Fibroblast of skin of left biceps (primary cell): ENCODE results near the gene CACNA1H.
"Not testable (repeated sequence)": the region's sequence is repeated elsewhere in the genome, so short reads cannot be mapped to it uniquely, and the experiment has no call there.

Experiments
- DNase-seq, 2 experiments: peaks; one replicate each; pipeline ENCODE4 v3.0.0-alpha.2; 2013; ENCODE audit warnings: low read depth in 2 of 2

Gene CACNA1H

DNA sequence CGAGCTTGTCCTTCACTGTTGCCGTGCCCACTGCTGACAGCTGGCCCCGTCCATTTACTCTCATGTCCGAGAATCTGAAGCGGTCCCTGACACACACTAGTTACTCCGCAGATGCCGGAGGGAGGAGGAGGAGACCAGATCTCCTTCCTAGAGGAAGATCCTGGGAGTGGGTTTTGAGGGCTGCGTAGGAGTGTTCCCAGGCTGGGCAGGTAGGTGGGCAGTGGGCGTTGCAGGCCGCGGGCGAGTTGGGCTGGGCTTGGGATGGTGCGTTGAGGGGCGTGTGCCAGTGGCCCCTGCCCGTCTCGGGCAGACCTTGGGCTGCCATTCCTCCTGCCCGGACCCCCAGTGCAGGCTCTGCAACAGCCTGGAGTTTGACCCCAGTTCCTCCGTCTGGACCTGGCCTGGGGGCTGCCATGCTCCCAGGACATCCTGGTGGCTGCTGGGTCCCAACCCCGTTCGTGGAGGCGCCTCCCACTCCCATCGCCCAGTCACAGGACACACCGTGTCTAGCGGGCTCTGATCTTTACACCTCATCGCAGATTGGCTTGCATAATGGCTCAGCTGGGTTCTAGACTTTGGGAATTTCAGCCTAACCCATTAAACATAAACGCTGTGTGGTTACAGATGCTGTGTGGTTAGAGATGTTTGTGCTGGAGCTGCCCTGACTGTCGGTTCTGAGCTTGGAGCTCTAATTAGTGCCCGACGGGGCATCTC is 22.8 kb downstream of the CACNA1H start:
- DNase-seq, result no peak

DNA sequence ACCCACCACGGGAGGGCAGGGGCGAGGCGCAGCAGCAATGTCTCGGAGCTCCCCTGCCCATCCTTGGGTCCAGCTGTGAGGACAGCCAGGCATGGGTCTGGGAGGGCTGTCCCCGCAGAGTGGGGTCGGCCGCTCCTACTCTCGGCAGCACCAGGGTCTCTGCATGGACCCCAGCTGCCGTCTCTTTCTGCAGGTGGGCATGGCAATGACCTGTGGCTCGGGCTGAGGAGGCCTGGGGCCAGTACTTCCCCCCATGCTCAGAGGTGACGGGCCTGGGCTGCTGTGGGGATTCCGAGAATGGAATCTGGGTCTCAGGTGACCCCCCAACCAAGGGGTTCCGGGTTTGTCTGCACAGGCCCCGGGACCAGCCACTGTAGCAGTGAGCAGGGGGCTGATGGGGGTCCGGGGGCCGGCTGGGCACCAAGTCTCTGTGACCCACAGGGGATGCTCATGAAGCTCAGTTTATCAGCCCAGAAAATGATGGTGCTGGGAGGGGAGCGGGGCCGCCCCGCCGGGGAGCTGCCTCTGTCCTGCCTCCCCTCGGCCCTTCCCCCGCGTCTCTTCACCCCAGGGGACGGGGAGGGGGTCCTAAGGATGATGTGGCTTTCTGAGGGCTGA is 23.5 kb downstream of the CACNA1H start:
- DNase-seq, result no peak

DNA sequence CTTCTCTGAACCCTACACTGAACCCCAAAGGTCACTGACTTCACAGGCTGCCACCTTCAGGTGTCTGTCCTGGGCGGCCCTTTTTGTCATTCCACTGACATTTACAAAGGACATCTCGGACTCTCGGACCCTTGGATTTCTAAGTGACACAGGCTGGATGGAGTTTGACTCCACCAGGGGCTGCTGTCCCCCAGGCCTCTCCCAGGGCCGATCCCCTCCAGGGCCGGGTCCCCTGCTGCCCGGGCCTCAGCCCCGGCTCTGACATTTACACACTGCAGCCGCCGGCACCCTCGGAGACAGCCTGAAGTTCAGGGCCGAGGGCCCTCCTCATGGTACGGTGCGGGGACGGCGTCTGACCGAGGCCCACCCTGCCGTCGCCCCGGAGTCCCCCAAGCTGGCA is 24.1 kb downstream of the CACNA1H start:
- DNase-seq, result no peak

DNA sequence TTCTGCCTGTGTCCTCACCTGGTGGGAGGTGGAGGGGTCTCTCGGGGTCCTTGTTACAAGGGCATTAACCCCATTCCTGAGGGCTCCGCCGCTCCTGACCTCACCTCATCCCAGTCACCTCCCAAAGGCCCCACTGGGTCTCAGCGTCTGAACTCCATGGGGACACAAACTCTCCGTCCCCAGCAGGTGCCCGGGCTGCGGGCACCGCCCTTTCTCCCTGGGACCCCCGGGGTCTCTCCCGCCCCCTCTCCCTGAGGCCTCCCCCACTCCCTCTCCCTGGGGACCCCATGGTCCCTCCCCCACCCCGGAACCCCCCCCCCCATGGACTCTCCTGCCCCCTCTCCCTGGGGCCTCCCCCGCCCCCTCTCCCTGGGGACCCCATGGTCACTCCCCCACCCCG is 24.8 kb downstream of the CACNA1H start:
- DNase-seq, result no peak

DNA sequence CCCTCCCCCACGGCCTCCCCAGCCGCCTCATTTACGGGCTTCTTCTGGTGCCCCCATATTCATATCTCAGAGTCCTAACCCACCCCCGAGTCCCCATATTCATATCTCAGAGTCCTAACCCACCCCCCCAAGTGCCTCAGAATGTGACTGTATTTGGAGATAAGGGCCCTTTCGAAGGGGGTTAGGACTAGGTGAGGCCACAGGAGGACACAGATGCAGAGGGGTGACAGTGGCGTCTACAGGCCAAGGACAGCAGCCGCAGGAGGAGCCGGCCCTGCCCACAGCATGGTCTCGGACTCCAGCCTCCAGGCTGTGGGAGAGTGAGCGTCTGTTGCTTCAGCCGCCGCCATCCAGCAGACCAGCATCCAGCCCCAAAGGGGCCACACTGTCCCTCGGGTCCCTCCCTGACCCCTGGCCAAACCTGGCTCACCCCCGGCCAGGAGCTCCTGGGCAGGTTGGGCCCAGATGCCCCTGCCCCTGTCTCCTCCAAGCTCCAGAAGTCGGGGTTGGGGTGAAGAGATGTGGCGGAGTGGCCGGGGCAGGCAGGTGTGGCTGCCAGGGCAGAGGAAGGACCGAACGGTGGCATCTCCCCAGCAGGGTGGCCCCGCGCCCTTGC is 25.5 kb downstream of the CACNA1H start:
- no peak for DNase-seq

DNA sequence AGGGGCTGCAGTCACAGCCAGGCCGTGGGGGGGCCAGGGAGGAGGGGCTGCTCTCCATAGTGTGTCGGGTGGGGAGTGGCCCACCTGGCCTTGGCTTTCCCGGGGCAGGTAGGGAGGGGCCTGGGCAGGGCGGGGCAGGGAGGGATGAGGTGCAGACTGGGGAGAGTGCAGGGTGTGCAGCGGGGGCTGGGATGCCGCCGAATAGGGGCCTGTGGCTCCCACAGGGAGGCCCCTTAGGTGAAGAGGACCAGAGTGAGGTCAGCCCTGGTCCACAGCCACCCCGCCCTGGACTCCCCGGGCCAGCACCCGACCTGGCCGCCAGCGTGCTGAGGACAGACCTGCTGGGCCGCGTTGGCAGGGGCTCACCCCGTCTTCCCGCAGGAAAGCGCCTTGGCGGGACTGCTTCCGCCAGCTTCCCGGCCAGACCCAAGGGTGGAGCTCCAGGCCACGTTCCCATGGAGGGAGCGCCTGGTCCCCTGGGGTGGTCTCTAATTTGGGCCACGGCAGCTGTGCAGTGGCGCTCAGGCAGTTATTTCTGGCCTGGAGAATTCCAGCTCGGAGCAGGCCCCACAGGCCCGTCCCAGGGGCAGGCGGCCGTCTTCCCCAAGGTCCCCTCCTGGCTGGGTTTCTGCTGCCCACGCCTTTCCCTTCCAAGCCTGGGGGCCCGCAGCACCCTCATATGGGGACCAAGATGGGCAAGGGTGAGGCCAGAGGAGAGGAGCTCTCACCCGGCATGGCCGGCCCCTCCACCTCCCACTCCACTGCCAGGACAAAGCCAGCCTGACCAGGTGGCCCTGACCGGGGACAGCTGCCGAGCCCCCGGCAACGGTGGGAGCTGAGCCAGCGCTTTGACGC is 27.9 kb downstream of the CACNA1H start:
- DNase-seq, result no peak

DNA sequence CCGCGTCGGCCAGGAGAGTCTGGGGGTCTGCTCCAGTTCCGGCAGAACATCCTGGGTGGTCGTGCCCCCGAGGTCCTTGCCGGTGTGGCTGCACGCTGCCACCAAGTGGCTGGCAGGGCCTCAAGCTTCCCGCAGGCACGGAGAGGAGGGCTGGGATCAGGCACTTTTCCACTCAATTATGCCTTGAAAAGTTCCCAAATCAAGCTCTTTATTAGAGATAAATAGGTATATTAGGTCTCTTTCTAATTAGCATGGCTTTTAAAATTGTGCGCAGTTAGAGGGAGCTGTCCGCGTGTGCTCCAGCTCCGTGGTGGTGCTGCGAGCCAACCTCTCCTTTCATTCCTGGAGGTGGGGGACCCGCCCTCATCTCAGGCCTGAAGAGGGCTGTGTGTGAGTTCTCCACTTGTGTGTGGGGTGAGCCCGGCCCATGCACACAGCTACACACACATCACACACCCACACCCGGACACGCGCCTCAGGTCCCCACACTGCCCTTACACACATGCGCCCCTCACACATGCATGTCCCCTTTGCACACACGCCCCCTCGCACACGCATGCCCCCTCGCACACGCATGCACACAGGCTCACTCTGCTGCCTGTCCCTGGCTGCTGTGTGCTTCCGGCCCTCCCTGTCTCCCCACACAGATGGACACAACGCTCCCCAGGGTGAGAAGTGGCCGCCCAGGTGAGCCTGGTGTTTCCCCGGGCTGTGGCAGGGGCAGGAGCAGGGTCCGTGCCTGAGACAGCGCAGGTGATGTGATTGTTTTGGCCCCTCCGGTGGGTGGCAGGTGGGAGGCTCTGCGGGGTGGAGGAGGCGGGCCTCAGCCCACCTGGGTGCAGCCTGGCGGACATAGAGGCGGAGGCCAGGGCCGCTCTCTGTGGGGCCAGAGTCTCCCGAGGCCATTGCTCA is 28.8 kb downstream of the CACNA1H start:
- DNase-seq, result no peak

DNA sequence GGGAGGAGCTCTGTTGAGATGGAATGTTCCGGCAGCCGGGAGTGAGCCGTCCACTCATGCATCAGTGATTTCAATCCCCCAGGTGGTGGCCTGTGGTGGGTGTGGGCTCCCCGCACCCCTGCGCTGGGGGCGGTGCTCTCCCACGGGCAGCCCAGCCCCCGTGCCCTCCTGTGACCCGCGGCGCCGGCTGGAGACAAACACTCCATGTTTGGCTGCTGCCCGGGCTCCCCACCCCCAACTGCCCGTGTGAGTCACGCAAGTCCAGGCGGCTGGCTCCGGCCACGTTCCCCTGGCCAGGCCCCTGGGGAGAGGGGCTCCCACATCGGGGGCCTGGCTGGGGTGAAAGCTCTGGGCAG is 29.4 kb downstream of the CACNA1H start:
- peak; percentile 15 to 24 for DNase-seq

DNA sequence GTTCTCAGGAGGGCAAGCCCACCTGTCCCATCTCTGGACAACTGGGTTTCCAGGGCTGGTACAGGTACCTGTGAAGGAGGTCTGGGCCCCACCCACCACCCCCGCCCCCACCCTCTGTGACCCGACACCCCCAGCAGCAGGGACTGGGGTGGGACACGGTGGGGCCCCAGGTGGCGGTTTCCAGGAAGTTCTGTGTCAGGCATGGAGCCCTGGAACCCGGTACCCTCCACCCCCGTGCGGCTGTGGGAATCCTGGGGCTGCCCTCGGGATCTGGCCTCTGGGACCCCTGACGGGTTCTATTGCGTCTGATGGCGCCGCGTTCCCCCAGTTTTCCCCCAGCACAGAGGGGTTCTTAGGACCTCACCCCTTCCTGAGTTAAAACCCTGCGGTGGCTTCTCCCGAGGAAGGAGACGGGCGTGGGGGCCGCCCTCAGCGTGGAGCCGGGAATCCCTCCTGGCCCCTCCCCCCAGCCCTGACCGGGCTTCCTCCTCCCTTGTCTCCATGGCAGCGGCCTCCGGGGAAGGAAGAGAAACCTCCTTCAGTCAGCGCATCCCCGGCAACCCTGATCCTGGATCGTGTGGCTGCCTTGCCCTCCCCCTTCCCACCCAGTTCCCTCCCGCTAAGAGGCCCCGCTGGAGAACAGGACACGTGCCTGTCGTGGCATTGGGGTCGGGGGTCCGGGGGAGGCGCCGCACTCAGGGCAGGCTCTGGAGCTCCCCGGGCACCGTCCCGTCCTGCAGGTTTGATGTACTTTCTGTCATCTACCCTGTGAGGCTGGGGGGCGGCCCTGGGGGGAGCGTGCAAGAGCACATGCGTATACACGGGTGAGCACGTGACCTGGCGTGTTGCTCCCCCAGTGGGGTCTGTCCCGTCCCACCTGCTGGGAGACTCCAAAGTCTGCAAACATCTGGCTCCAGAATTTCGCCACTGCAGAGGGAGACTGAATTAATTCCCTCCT is 30.3 kb downstream of the CACNA1H start:
- peak in 1 of 2 experiments; percentile 7 for DNase-seq

DNA sequence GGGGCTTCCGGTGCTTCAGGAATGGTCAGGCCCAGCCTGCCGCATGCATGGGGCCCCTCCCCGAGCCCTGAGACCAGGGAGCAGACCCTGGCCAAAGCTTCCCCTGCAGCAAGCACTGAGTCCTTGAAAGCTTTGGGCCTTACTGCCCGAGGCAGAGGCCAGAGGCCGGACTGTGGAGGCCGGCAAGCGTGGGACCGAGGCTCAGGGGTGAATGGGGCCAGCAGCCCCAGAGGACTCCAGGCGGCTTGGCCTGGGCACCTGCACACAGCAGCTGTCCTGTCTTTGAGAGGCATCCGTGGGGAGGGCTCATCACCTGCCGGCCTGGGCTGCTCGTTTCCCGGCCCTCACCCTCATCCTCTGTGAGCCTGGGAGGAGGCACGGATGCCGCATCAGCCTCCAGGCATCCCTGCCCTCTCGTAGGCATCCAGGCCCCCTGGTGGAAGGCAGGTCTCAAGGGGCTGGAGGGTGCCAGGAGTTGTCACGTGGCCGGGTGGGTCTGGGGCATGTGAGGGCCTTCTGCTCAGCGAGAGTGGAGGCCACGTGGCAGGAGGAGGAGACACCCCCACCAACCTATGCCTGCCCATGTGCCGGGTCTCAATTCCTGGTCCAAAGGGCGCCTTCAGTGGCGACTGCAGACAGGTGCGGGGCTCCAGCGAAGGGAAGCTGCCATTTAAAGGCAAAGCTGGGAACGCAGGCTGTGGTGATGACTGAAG is 31.4 kb downstream of the CACNA1H start:
- DNase-seq, result no peak

DNA sequence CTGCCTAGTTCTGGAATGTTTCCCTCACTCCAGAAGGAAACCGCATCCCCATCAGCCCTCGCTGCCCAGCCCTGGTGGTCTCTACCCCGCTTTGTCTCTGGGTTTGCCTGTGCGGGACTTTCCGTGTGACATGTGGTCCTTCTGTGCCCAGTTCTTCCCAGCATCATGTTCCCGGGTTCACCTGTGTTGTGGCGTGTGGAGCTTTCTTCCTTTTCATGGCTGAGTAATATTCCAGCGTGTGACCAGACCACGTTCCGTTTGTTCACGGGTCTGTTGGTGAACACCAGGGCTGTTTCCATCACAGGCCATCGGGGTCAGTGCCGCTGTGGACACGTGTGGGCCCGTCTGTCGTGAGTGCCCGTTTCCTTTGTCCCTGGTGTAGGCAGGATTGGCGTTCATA is 32.1 kb downstream of the CACNA1H start:
- no peak for DNase-seq

DNA sequence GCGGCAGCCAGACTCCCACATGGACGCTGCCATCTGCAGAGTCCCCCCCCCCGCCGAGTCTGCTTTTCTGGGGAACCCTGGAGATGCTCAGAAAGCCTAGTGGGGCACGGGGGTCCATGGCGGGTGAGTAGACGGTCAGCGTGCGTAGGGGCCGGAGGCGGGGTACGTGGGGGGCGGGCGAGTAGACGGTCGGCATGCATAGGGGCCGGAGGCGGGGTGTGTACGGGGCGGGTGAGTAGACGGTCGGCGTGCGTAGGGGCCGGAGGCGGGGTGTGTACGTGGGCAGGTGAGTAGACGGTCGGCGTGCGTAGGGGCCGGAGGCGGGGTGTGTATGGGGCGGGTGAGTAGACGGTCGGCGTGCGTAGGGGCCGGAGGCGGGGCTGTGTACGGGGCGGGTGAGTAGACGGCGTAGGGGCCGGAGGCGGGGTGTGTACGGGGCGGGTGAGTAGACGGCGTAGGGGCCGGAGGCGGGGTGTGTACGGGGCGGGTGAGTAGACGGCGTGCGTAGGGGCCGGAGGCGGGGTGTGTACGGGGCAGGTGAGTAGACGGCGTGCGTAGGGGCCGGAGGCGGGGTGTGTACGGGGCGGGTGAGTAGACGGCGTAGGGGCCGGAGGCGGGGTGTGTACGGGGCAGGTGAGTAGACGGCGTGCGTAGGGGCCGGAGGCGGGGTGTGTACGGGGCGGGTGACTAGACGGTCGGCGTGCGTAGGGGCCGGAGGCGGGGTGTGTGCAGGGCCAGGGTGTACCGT is 32.7 kb downstream of the CACNA1H start:
- DNase-seq, result not testable (repeated sequence)

DNA sequence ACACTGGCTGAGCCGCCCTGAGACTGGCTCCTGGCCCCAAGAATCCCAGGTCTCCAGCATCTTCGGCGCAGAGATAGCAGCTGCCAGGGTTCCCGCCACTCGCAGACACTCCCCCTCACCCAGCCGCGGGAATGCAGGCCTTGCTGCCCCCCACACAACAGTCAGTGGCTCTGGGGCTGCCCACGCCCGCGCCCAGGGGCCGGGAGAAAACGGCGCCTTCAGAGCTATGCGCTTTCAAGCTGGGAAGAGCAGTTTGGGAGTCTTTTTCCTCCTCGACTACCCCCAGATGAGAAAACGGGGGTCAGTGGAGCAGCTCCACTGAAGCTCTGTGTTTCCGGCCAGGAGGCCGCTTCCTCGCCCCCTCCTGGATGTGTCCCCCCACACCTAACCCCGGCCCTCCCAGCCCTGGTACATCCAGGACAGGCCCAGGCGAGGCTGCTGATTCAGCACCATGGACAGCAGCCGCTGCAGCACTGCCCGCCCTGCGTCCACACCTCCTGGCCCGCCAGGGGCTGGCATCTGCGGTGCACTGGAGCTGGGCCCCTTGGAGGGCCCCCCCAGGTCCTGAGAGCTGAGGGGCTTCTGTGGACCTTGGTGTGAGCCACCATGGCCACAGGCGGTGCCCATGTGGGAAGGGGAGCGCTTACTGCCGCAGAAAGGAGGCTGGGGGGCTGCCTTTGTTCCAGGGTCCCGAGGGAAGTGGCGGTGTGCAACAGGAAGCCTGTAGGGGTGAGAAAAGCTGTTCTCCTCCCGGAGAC is 35.7 kb downstream of the CACNA1H start:
- DNase-seq, result no peak

DNA sequence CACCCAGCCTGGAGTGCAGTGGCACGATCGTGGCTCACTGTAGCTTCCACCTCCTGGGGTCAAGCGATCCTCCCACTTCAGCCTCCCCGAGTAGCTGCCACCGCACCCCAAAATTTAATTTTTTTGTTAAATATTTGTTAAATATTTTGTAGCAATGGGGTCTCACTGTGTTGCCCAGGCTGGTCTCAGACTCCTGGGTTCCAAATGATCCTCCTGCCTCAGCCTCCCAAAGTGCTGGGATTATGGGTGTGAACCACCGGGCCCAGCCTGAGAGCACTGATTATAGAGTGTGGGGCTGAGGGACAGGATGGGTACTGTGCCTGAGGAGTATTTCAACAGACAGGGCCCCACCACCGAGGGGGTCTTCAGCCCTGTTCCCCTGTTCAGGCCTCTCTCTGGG is 36.5 kb downstream of the CACNA1H start:
- DNase-seq, result no peak

DNA sequence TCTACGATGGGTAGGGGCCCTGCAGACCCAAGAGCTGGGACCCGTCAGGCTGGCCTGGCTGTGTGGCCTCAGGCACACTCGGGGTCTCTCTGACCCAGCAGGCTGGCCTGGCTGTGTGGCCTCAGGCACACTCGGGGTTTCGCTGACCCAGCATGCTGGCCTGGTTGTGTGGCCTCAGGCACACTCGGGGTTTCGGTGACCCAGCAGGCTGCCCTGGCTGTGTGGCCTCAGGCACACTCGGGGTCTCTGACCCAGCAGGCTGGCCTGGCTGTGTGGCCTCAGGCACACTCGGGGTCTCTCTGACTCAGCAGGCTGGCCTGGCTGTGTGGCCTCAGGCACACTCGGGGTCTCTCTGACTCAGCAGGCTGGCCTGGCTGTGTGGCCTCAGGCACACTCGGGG is 37.9 kb downstream of the CACNA1H start:
- not testable (repeated sequence) for DNase-seq

DNA sequence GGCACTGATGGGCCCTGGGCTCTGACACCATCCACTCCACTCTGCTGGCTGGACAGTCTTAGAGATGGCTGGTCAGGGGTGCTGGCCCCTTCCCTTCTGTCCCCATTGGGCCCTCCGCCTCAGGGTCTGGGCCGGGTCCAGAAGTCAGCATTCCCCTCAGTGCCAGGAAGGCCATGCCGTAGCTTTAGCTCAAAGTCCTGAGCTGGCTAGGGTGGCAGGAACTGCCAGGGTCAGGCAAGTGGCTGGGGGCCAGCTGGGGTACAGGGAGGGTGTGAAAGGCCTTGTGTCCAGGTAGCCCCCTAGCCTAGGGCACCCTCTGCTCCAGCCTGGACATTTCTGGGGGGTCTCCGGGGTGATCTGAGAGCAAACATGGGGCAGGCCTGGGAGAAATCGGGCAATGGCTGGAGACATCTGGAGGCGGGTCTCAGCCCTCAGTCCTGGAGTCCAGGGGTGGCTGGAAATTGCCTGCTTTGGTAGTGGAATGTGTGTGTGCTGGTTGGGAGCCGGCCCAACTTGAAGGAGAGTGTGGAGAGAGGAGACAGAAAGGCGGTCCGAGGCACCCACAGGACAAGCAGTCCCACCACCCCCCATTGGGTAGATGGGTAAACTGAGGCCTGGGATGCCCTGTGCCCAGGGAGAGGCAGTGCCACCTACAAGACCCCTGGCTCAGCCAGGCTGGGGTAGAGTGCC is 39.6 kb downstream of the CACNA1H start:
- DNase-seq, result no peak

DNA sequence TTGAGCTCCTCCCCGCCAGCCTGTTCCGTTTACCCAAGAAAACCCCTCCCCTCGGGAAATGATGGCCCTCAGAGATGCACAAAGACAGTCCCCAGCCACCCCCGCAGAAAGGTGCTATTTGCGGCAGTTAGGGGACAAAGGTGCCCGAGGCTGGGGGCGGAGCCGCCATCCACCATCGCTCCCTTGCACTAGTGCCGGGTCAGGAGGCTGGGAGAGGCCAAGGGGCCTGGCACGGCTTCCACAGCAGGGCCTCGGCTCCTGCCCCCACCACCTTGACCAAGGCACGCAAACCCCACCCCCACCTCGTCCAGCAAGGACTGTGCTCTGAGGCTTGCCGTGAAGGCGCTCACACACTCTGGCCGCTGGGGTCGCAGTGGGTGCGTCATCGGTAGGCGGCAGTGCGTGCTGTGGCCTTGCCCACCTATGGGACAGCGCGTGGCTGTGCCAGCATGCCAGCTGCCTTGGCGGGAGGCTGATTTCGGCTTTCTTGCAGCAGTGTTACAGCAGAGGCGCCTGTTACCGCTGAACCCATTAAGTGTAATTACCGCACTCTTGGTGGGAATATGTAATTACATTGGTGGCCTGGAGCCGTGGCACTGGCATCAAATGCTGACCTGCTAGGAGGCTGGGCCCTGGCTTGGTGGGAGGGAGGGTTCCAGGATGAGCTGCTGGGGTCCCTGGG is 40.4 kb downstream of the CACNA1H start:
- DNase-seq, result no peak
